IPS-15b (cell line): ENCODE measurements around the gene PROKR1.

ENCODE experiments used
- H3K27me3 ChIP-seq: one replicate; pipeline ENCODE4 v1.6.1; 2013; ENCODE audit warnings: low read length; ENCODE audit not compliant: control insufficient read depth, insufficient read depth
- H3K36me3 ChIP-seq: one replicate; pipeline ENCODE4 v1.6.1; 2013; ENCODE audit warnings: low read length; ENCODE audit not compliant: control insufficient read depth, insufficient read depth
- H3K4me1 ChIP-seq: one replicate; pipeline ENCODE4 v1.6.1; 2013; ENCODE audit warnings: mild to moderate bottlenecking, low read length; ENCODE audit not compliant: control insufficient read depth, insufficient read depth
- H3K4me3 ChIP-seq: one replicate; pipeline ENCODE4 v1.5.1; 2013; ENCODE audit warnings: low read depth, low read length
- H3K9ac ChIP-seq: one replicate; pipeline ENCODE4 v1.6.1; 2013; ENCODE audit warnings: low read depth, mild to moderate bottlenecking, low read length
- H3K9me3 ChIP-seq: one replicate; pipeline ENCODE4 v1.6.1; 2013; ENCODE audit warnings: mild to moderate bottlenecking, low read length; ENCODE audit not compliant: control insufficient read depth, insufficient read depth

Gene PROKR1

GRCh38 chr2:68706637-68707036 is 63.3 kb downstream of the PROKR1 start:
- Histone ChIP-seq H3K9me3 (no peaks in the 10 kb centered on the region), H3K9ac (no peak overlapping the region), H3K4me3 (no peak overlapping the region), H3K4me1 (no peaks in the 10 kb centered on the region), H3K36me3 (no peaks in the 10 kb centered on the region), H3K27me3 (no peaks in the 10 kb centered on the region)
